Superior temporal gyrus (tissue), 1 donor: ENCODE data around the gene TMSB15C.
A peak's percentile ranks its signal among the peaks of the same experiment; 100 is the strongest.
"Not testable (repeated sequence)": the region's sequence is repeated elsewhere in the genome, so short reads cannot be mapped to it uniquely, and the experiment has no call there.

ENCODE experiments used
- DNase-seq: peaks from one replicate; pipeline ENCODE4 v3.0.0-alpha.2; 2016; ENCODE audit errors: extremely low spot score

The TMSB15C gene

DNA sequence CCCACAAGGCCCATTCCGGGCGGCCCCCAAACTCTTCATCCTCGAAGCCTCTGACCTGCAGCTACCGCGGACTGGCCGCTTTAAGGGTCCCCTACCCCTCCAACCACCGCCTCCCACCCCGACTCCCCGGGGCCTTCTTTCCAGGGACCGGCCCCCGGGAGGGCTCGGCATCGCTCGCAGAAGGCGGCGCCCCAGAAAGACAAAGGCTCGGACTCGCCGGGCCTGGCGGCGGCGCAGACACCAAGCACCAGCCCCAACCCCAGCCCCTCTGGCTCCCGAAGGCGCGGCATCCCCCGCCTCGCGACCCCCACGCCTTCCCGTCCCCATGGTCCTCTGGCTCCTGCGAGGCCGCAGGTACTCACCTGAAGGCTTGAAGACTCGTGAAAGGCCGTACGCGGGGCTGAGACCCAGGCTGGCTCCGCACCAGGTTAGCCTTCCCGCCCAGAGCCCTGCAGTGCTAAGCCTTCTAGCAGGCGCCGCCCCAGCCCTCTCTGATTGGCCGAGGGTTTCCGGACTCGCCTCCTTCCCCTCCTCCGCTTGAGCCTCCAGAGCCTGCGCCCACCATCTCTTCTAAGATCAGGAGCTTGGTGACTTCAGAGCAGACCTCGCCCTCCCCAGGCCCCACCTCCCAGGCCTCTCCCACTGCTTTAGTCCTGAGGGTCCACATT is at the start of gene TMSB15C:
Gene TMSB15C, minus strand, starts transcription at position 459 of the 668 bp plus-strand sequence.
- DNase-seq: not testable (repeated sequence)

DNA sequence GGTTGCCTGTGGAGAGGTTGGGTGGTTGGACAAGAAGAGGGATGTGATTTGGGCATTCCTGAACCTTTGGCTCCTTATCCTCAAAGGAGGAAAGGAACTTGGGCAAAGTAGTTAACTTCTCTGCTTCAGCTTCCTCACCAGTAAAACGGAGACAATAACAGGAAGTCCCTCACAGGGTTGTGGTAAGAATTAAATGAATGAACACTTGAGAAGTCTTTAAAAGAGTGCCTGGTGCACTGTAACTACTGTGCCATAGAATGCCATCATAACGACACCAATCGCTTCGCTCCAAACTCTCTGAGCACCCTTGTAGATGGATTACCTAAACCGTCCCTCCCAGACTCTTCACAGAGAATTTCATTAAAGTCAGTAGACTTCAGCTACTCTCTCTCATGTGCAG is 46.8 kb upstream of the TMSB15C start:
- DNase-seq: no peak

DNA sequence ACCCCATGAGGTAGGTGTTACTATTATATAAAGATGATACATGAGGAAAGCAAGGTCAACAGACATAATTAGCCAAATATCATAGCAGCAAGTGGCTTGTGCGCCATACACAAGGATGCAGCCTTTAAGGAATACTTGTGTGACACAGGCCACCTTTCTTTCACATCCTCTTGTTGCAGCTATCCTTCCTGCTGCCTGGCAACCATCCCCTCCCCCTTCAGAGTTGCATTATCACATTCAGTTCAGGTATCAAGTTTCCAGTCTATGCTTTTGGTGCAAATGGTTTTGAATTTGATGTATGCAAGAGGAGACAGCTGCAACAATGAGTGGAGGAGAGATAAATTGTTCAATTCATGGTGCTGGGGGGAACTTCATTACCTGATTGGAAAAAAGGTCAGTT is 42.7 kb upstream of the TMSB15C start:
- DNase-seq: no peak

DNA sequence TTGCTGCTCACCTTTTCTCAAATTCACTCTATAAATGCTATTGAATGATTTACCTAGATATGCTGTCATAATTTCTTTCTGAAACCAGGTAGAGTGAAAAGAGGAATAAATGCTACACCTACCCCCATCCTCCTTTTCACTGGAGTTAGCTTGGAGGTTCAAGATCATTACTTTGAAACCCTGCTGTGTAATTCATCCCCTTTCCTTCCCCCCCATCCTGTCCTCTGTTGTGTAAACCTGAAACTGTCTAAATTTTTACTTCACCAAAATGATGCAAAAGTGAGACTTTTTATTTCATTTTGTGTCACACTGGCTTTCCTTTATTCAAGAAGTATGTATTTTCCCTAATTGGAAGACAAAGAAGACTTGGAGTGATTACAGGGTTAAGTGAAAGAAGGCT is 41.7 kb upstream of the TMSB15C start:
- no peak for DNase-seq

DNA sequence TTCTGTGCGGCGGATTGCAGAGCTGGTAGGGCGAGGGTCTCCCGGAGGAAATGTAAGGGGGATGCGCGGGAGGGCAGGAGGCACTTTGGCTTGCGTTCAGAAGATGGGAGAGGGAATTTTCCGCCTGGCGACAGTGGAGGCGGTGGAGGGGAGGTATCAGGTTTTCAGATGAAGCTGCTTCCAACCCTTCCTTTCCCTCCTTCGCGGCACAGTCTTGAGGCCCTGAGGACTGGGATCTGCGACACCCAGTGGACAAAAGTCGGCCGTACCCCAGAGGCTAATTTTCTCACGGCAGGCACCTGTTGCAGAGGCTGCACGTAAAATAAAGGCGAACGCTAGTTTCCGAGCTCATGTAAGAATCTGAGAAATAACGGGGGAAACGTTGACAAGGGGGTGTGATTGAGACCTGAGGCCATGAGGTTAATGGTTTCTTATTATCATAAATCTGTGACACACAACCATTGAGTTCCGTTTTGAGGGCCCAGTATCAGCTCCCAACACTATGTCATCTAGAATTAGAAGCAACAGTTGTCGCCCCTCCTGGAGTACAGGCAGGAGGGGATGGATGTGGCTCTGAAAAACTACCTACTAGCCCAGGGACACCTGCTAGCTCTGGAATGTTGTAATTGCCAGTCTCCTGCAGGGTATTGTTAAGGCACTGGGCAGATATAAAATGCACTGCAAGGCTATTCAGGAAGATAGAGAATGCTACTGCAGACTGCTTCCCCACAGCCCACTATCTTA is 37.4 kb upstream of the TMSB15C start:
- DNase-seq: peak; percentile 68

DNA sequence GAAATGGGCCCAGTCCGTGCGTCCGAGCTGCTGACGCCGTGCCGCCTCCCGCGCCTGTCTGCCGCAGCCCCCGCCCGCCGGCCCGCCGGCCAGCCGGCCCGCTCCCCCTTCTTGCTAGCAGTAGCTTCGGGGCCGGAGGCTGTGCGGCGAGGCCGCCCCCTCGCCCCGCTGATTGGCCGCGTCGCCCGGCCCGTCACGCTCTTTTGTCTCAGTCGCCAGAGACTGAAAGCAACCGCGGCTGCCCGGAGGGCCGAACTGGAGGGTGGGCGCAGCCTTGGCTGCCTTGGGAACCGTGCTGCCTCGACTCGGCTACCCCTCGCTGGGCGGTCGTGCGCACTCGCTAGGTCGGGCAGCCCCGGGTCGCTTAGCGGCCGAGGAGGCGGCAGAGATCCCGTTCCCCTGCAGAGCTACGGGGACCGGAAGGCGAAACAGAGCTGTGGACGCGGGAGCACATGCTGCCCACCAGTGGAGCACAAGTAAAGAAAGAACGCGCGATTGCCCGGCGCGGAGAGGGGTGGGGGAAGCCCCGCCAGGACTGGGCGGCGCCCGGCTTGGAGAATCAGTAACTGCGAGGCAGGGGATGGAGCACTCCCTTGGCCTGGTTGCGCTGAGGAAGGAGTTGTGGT is 36.4 kb upstream of the TMSB15C start, which contains the start of gene ZCCHC18:
Gene ZCCHC18, plus strand, starts transcription at position 198 of the 626 bp plus-strand sequence. CDS start 1,589 bp downstream, outside the sequence.
- DNase-seq: peak; percentile 33

DNA sequence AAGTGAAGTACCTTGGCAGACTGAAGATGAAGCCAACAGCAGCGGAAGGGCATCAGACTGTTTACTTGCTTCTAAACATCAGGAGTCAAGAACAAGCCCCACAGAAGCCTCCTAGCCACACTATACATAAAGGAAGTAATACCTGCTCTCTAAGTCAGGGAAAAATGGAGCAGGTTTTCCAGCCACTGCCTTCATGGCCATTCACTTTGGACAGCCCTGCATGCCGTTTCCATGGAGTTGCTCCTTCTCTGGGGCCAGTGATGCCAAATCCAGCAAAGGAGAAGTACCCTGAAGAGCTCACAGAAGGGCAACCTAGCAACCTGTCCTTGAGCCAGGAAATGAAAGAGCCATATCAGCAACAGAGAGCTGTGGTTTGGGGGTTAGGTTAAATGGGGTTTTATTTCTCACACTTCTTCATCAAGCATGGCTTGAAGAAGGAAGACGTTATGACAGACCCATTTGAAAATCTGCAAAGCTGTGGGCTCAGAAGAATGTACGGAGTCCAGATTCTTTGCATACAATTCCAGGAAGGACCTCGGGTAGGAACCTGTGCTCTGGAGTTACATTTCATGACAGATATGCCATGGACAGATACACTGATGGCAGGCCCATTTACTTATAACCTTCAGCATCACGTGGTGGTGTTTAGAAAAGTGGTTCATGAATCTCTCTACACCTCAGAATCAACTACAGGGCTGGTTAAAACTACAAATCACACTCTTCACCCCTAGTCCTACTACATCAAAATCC is 34.6 kb upstream of the TMSB15C start:
- not testable (repeated sequence) for DNase-seq

DNA sequence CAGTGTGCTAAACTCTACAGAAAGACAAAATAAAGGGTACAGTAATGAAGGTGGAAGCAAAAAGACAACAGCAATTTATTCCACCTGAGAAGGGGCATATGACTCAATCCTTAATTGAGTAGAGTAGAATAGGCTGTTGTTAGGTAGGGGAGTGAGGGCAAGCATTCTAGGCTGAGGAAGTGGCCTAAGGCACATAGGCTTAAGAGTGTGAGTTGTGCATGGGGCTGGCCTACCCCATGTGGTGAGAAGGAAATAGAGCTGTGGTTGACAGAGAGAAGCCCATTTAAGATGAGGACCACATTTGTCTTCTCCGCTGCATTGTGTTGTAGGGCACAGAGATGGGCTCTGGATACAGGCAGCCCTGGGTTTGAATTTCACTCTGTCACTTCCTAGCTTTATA is 32.9 kb upstream of the TMSB15C start:
- no peak for DNase-seq

DNA sequence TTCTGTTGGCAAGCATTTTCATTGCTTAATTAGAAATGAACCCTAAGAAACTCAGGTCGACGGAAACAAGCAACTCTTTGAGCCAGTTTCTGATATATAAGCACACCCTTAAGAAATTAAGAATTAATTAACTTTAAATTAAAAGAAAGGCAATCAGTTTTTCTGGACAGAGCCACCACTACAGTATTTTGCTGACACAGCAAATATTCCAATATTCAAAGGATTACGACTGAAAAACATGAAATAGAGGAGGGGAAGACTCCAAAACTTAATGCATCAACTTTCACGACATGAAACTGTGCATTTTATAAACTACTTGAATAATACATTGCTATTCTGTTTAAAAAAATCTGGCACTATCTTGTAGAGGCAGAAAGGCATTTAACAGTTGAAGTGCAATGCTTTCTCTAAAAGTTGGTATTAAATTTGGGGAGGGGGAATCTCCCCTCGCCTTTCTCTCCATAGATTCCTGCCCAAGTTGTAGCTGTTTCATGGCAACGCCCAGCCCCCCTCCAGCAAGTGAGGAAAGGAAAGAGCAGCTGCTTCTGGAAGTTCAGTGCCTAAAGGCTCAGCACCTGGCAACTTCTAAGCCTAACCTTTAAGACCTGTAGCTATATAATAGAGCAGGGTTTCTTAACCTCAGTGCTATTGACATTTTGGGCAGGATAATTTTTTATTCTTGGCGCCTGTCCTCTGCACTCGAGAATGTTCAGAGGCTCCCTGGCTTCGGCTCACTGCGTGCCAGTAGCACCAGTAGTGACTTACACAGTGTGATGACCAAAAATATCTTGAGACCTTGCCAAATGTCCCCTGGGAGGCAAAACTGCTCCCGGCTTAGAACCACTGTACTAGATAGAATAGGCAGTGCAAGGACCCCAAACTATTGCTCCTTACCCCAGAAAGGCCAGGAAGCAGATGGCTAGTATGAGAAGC is 29.6 kb upstream of the TMSB15C start:
- DNase-seq: no peak

DNA sequence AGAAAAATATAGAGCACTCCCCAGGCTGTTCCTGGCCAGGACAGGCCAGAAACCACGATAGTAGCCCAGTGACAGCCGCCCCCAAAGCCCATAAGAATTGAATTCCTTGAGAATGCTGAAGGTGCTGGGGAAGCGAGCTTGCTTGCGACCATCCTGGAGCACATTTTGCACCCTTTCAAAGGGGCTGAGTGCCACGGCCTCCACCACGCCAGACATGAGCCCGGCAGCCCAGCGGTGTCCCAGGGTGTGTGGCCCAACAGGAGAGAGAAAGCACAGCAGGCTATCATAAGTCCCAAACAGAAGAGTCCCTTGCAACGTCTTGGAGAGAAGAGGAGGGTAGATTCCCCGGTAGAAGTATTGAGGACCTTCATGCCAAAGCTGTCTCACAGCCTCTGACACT is 28.6 kb upstream of the TMSB15C start:
- no peak for DNase-seq

DNA sequence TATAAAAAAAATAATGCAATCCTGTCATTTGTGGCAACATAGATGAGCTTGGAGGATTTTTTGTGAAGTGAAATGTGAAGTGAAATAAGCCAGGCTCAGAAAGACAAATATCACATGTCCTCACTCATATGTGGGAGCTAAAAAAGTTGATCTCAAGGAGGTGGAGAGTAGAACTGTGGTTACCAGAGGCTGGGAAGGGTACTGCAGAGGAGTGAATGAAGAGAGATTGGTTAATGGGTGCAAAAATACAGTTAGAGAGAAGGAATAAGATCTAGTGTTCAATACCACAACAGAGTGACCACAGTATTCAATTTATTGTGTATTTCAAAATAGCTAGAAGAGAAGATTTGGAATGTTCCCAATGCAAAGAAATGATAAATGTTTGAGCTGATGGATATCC is 22.9 kb upstream of the TMSB15C start:
- no peak for DNase-seq

DNA sequence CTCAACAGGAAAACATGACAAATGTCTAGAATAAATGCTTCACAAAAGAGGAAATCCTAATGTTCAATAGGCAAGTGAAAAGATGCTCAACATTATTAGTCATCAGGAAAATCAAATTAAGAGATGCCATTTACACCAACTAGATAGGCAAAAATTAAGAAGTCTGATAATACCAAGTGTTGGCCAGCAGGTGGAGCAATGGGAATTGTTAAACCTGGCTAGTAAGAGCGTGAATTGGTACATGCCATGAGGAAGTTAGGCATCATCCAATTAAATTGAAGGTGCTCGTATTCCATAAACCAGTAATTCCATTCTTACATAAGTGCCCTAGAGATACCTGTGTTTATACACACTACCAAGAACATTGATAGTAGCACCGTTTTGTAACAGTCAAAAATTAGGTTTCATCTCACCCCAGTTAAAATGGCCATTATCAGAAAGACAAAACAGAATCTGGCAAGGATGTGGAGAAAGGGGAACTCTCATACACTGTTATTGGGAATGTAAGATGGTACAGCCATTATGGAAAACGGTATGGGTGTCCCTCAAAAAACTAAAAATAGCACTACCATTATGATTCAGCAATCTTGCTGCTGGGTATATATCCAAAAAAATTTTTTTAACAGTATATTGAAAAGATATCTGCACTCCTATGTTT is 22.2 kb upstream of the TMSB15C start:
- DNase-seq: peak; percentile 79

DNA sequence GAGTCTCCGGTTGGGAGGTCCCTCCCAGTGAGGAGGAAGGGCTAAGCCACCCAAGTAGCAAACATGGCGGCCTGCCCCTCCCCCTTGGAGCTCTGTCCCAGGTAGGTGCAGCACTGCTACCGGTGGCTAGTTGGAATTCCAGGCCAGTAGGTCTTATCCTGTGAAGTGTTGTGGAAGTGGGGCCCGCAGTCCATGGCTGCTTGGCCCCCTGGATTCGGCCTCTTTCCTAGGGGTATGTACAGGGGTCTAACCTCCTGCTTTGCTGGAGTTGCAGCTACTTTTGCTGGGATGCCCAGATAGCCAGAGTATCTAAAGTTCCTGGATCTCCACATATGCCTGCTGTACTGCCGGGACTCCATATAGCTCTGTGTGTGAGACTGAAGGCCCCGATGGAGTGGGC is 9.9 kb upstream of the TMSB15C start:
- DNase-seq: no peak

DNA sequence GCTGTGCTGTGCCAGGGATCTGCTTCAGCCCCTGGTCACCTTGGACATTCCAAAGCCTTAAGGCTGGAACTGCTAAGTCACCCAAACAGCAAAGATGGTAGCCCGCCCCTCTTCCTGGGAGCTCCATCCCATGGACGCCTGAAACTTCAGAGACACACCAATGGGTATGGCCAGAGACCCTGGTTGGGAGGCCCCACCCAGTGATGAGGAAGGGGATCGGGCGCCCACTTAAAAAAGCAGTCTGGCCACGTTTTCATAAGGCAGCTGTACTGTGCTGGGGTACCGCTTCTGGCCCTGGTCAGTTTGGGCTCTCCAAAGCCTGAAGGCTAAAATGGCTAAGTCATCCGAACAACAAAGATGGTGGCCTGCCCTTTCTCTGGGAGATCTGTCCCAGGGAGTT is 9.4 kb upstream of the TMSB15C start:
- no peak for DNase-seq

DNA sequence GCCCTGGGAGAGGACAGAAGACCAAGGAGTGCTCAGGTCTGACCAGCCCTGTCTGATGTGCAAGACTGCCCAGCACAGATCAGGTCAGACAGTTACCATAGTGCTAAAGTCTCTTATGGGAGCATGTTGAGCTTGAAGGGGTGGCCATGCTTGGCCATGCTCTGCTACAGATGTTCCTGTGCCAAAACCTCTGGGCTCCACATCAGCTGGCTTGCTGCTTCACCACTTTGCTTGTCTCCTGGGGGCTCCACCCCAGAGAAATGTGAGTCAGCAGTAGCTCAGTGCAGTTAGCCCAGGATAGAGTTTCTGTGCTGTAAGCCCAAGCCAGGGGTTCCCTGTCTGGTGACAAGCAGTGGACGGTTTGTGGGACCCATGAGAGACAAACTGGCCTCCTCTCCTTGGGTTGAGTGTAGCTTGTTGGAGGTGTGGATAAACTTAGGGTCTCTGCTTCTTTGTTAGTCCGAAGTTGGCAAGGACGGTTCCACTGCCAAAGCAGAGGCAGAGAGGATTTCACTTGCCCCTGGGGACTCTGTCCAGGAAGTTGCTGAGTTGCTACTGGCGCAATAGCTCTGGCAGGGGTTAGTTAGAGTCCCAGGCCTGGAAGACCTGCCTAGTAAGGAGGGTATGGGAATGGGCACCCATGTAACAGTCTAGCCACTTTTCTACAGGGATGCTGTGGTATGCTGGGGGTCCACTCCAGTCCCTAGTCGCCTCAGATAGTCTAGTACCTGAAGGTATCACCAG is 8.7 kb upstream of the TMSB15C start:
- DNase-seq: no peak

DNA sequence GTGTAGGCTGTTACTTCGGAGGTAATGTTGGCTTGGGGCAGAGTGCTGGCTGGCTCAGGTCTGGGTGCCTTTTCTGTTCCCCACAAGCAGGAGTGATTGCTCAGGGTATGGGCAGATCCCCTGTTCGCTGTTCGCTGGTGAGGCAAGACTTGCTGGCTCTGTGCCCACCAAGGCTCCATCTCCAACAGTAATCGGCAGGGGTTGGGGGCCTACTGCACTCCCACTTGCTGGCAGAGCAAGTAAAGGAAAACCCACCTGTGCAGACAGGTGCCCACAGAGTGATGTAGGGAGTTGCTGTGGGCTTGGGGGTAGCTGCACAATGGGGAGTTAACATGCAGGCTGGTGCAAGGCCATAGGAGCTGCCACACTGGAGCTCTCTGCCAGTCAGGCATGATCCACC is 8.0 kb upstream of the TMSB15C start:
- no peak for DNase-seq

DNA sequence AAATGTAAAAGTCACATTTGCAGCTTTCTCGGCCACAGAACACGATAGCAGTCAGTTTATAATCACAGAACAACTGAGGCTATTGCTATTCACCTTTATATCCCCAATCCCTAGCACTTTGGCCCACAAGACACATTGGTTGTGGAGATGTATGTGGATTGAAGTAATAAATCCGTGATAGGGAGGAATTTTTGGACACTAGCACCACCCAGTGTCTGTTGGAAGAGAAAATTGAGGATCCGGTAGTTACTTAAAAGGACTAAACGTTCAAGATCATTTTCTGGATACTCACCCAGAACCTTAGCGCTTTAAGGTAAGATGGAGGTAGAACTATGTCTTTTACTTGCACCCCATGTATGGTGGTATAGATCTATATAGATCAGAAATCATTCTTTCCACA is 1.8 kb upstream of the TMSB15C start:
- not testable (repeated sequence) for DNase-seq

DNA sequence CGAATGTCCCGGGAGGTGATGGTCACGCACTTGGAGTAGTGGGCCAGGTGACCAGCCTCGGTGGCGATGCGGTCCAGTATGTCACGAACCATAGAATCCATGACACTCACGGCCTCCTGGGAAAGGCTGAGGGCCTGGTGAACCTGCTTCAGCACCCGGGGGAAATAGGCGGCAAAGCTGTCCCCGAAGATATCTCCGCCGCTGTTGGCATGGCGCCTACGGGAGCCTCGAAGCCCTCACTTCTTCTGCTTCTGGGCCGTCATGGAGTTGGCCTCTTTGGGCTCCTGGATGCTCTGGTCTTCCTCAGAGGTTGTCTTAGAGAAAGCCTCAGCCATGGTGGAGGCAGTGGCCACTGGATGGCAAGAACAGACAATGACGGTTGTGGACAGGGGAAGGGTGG is 13.4 kb downstream of the TMSB15C start:
- not testable (repeated sequence) for DNase-seq

DNA sequence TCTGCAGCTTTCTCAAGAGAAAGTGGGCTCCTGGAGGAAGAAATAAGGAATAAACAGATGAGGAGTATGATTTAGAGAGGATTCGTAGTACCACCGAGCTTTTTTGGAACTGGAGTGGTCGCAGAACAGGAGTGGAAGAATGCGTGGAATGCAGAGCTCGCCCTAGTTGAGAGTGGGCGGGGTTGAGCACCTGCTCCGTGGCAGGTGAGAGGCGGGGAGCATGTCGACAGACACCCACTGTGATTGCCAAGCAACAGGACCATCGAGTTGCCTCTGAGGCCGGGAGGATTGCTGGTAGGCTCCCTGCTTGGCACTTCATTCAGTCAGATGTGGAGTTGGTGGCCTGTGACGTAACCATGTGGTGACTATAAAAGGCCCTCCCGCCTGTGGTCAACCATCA is 21.1 kb downstream of the TMSB15C start:
- DNase-seq: not testable (repeated sequence)

DNA sequence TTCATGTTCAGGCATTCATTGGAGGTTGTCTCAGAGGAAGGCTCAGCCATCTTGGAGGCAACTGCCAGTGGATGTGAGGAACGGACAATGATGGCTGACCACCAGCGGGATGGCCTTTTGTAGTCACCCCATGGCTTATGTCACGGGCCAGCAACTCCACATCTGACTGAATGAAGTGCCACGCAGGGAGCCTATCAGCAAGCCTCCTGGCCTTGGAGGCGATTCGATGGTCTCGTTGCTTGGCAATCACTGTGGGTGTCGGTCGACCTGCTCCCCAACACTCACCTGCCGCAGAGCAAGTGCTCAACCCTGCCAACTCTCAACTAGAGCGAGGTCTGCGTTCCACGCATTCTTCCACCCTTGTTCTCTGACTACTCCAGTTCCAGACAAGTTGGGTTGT is 28.9 kb downstream of the TMSB15C start:
- no peak for DNase-seq
